Mononuclear cell (primary cell): ENCODE measurements around the gene NRG2. TPM values are rescaled to one million over a fixed set of nuclear protein-coding genes. Genes with fewer than 3 reads are reported as not detected.

Source experiments
- H3K27me3 ChIP-seq: 2 replicates; pipeline ENCODE4 v1.6.0; 2011; ENCODE audit warnings: low read length, control low read depth; ENCODE audit not compliant: insufficient read depth
- H3K4me1 ChIP-seq: 2 replicates; pipeline ENCODE4 v1.5.1; 2011; ENCODE audit warnings: mild to moderate bottlenecking, low read length, control low read depth; ENCODE audit not compliant: insufficient read depth
- H3K4me3 ChIP-seq: 2 replicates; pipeline ENCODE4 v1.5.1; 2011; ENCODE audit warnings: mild to moderate bottlenecking, low read length, moderate library complexity
- H3K9me3 ChIP-seq: 2 replicates; pipeline ENCODE4 v1.5.1; 2011; ENCODE audit warnings: low read depth, mild to moderate bottlenecking, control low read depth, low read length
- total RNA-seq: library from RNA; depleted of rRNA; stranded (reverse); fragments of >200 nt; gene quantifications from one replicate; pipeline ENCODE4 v1.2.3, GENCODE V29; 2012

NRG2 gene
- total RNA-seq, 1 donor = 0.10 TPM

DNA sequence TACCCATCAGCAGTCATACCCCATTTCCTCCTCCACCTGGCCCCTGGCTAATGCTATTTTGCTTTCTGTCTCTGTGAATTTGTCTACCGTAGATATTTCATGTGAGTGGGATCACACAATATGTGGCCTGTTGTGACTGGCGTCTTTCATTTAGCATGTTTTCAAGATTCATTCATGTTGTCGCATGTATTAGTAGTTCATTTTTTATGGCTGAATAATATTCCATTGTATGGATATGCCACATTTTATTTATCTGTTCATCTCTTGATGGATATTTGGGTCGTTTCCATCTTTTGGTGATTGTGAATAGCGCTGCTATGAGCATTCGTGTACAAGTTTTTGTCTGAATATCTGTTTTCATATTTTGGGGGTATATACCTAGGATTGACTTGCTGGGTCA lies 213.6 kb downstream of the NRG2 start:
- peaks cover 10% of the 10 kb centered on the region for H3K27me3 ChIP-seq
- H3K4me1 ChIP-seq = no peaks in the 10 kb centered on the region
- no peak overlapping the region for H3K4me3 ChIP-seq
- no peaks in the 10 kb centered on the region for H3K9me3 ChIP-seq

- no peak overlapping the region for H3K4me3 ChIP-seq
- no peaks in the 10 kb centered on the region for H3K4me1 ChIP-seq
- no peaks in the 10 kb centered on the region for H3K9me3 ChIP-seq
- peaks cover 10% of the 10 kb centered on the region for H3K27me3 ChIP-seq
Observed at GRCh38 chr5:139828207-139828895, 214.7 kb downstream of the NRG2 start.

DNA sequence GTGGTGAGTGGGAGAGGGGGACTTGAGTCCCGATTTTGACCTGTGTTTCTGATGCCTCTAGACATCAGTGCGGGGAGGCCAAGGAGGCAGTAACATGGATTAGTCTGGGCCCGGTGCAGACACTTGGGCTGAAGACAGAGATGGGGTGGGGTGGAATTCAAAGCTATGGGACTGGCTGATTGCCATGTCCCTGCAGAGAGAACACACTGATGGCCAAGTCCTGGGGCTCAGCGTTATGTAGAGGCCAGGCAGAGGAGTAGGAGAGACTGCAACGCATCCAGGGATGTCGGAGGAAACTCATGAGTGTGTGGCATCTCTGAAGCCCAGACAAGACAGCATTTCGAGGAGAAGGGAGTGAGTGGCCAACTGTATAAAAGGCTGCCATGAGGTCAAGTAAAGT lies 217.4 kb downstream of the NRG2 start:
- no peaks in the 10 kb centered on the region for H3K4me1 ChIP-seq
- no peaks in the 10 kb centered on the region for H3K9me3 ChIP-seq
- no peaks in the 10 kb centered on the region for H3K27me3 ChIP-seq
- H3K4me3 ChIP-seq = no peak overlapping the region

DNA sequence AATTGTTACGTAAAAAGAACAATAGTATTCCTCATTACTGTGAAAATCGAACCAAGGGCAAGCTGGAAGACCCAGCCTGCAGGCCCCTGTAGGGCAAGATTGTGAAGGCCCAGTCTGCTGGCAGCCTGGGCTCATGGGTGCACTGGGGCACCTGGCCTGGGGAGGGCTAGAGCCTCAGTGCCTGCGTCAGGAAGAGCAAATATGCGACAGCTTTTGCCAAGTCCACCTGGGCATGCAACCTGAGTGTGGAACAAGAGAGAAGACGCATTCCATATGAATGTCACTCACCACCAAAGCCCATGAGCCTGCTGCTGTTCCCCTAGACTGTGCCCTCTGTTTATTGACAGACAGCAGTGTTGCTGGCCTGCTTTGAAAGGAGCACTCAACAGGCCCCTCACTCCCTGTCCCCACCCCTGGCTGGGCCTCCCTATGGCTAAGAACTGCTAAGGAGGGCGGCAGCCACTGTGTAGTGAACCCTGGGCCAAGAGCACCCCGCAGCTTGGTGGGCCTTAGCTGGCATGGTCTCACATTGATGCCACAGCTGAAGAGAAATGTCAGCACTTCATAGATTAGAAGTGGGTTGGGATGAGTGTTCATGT lies 219.2 kb downstream of the NRG2 start:
- H3K4me1 ChIP-seq = no peaks in the 10 kb centered on the region
- H3K9me3 ChIP-seq = no peaks in the 10 kb centered on the region
- no peak overlapping the region for H3K4me3 ChIP-seq
- no peaks in the 10 kb centered on the region for H3K27me3 ChIP-seq

GRCh38 chr5:139822553-139823425 lies 220.3 kb downstream of the NRG2 start:
- Histone ChIP-seq H3K27me3 (no peaks in the 10 kb centered on the region), H3K4me3 (no peak overlapping the region), H3K9me3 (no peaks in the 10 kb centered on the region), H3K4me1 (no peaks in the 10 kb centered on the region)

DNA sequence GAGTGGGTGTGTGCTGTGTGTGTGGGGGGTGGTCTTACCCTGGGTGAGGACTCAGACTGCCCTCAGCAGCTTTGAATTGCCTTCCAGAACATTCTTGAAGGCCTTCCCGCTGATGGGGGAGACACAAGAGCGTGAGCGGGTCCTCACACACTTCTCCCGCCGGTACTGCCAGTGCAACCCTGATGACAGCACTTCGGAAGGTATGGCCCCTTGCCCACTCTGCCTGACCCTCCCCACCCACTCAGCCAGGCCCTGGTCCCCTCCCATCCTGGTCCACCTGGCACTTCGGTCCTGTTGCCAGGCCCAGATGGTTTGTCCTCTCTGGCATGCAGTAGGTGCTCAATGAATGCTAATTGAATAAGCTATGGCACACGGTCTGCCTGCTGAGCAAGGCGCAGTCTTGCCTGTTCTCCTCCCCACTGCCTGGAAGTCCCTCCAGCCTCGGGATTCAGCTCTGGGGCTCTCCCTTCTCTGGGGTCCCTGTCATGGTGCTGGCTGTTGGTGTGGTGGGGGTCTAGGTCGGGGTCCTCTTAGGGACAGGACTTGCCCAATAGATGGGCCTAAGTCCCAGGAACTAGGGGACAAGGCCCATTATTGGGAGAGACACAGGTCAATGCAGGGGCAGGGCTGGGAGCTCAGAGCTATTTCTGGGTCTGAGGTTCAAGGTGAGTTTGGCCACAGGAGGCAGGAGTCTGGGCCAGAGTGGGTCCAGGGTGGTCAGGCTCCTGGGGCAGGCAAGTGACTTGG lies 221.1 kb downstream of the NRG2 start:
- no peaks in the 10 kb centered on the region for H3K27me3 ChIP-seq
- no peaks in the 10 kb centered on the region for H3K4me1 ChIP-seq
- no peak overlapping the region for H3K4me3 ChIP-seq
- no peaks in the 10 kb centered on the region for H3K9me3 ChIP-seq

DNA sequence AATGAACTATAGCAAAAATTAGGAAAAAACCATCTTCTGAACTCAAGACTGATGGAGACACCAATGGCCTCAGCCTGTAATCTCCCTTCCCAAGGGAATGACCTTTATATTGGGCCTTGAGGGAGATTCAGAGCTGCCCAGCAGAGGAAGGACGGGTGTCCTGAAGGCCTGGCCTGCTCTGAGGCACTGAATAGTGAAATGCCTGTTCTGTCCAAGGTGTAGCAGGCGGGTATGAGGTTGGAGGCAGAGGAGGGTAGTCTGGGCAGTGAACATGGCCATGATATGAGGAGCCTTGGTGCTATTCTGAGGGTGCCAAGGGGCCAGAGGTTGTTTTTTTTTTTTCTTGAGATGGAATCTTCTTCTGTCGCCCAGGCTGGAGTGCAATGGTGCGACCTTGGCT lies 222.5 kb downstream of the NRG2 start:
- no peaks in the 10 kb centered on the region for H3K27me3 ChIP-seq
- H3K4me1 ChIP-seq = no peaks in the 10 kb centered on the region
- H3K9me3 ChIP-seq = no peaks in the 10 kb centered on the region

DNA sequence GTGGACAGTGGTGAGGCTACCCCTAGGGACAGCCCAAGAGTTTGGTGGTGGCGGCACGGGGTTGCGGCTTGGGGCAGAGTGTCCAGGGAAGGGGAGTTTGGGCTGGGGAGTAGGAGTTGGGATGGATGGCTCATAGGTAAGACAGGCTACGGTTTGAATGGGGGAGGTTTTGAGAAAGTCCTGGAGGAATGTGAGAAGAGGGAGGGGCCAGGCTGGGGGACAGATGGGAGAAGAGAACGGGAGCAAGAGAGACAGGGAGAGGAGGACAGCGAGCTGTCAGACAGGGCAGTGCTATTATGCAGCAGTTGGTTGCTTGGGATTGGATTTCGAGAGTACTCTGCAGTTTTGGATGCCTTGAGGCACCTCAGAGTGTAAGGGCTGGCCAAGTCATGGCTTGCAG lies 223.0 kb downstream of the NRG2 start:
- Histone ChIP-seq H3K4me1 (no peaks in the 10 kb centered on the region), H3K27me3 (no peaks in the 10 kb centered on the region), H3K4me3 (no peak overlapping the region), H3K9me3 (no peaks in the 10 kb centered on the region)

More for the DNA sequence above, 222.5 kb downstream of the NRG2 start:
- H3K4me3 ChIP-seq = no peak overlapping the region

- no peak overlapping the region for H3K4me3 ChIP-seq
- H3K27me3 ChIP-seq = no peaks in the 10 kb centered on the region
- H3K4me1 ChIP-seq = no peaks in the 10 kb centered on the region
- no peaks in the 10 kb centered on the region for H3K9me3 ChIP-seq
Observed at GRCh38 chr5:139817970-139818369, 225.1 kb downstream of the NRG2 start.

DNA sequence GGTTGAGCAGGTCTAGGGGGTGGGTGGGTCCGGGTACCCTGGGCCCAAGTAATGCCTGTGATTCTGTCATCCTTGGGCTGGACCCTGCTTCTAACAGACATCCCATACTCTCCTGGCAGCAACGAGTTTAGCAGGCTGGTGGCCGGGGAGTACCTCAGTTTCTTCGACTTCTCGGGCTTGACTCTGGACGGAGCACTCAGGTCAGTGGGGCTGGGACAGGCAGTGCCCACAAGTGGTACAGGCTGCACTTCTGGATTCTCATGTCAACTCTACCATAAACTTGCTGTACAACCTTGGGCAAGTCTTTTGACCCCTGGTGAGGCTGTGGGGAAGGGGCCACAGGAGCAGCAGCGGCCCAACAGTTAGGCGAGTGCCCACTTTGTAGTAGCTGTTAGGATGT lies 225.7 kb downstream of the NRG2 start:
- Histone ChIP-seq H3K27me3 (no peaks in the 10 kb centered on the region), H3K4me3 (no peak overlapping the region), H3K9me3 (no peaks in the 10 kb centered on the region), H3K4me1 (no peaks in the 10 kb centered on the region)

DNA sequence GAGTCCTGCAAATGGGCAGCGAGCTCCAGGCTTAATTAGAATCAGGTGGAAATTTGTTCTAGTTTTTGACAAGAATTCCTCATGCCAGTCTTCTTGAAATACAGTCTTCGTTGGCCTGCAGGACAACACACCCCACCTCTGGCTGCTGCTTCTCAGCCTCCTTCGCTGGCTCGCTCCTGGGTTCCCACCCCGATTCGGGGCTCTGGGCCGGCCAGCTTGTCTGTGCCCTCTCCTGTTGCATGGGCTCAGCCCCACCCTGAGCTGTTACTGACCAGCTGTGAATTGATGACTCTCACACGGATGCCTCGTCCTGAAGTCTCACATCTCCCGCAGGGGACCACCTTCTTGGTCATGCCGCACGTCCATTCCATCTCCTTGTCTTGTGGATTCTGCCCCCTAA lies 226.5 kb downstream of the NRG2 start:
- Histone ChIP-seq H3K27me3 (no peaks in the 10 kb centered on the region), H3K4me1 (no peaks in the 10 kb centered on the region), H3K9me3 (no peaks in the 10 kb centered on the region), H3K4me3 (no peak overlapping the region)

- H3K9me3 ChIP-seq = no peaks in the 10 kb centered on the region
- H3K27me3 ChIP-seq = no peaks in the 10 kb centered on the region
- no peaks in the 10 kb centered on the region for H3K4me1 ChIP-seq
- no peak overlapping the region for H3K4me3 ChIP-seq
Observed at GRCh38 chr5:139814704-139815280, 228.3 kb downstream of the NRG2 start.

DNA sequence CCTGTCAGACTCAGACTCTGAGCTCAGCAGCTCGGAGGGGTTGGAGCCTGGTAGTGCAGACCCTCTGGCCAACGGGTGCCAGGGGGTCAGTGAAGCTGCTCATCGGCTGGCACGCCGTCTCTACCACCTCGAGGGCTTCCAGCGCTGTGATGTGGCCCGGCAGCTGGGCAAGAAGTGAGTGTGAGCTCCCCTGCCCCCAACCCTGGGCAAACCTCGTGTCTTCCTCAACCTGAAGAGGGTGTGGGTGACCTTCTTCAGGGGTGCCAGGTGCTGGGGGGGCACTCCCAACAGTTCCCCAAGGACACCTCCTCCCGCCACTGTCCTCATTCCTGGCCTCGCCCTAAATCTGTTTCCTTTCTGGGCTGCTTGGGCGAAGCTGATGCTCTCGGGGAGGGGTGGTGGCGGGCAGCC lies 228.9 kb downstream of the NRG2 start:
- no peaks in the 10 kb centered on the region for H3K4me1 ChIP-seq
- H3K9me3 ChIP-seq = no peaks in the 10 kb centered on the region
- H3K4me3 ChIP-seq = no peak overlapping the region
- H3K27me3 ChIP-seq = no peaks in the 10 kb centered on the region

DNA sequence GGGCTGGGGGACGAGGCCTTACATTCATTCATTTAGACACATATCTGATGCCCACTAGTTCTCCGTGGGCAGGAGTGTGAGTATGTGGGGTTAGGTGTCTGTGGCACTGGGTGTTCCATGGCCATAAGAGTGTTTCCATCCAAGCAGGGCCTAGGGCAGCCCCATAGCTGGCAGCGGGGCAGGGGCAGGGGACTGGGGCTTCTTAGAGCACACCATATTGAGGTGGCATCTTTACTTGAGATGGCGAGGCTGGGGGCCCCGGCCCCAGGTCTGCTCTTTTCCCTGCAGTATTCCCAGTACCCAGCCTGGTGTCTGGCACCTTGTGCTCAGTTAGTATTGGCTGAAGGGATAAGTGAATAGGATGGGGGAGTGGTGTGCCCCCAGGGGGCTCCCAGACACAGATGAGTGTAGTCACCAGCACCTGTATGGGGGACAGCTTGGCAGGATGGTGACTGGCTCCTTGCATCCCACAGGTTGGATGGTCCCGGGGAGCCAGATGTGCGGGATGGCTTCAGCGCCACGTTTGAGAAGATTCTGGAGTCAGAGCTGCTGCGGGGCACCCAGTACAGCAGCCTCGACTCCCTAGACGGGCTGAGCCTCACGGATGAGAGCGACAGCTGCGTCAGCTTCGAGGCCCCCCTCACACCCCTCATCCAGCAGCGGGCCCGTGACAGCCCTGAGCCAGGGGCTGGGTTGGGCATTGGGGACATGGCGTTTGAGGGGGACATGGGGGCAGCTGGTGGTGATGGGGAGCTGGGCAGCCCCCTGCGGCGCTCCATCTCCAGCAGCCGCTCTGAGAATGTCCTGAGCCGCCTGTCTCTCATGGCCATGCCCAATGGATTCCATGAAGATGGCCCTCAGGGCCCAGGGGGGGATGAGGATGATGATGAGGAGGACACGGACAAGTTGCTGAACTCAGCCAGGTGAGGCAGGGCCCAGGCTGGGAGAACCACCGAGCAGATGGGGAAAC lies 230.0 kb downstream of the NRG2 start:
- Histone ChIP-seq H3K27me3 (no peaks in the 10 kb centered on the region), H3K4me3 (no peak overlapping the region), H3K4me1 (no peaks in the 10 kb centered on the region), H3K9me3 (no peaks in the 10 kb centered on the region)
